Heart left ventricle (tissue), 16 donors: ENCODE results near the gene STARD4. TPM values are rescaled to one million over a fixed set of nuclear protein-coding genes. Genes with fewer than 3 reads are reported as not detected.

Source experiments
- ATAC-seq, 4 donors: fragments of 200-7000 bp; cut with Tn5 transposase; one replicate each; pipeline ENCODE4 v1.9.1; 2020 to 2022; ENCODE audit warnings: moderate library complexity in 4 of 4, mild to moderate bottlenecking in 3 of 4, moderate number of reproducible peaks in 1 of 4
- DNase-seq, 5 donors: peaks; one replicate each; pipeline ENCODE4 v3.0.0-alpha.2; 2020
- H3K27ac ChIP-seq, 12 donors: fragments of 200-600 bp; sonication (generic) in 4 of 12; one replicate each; pipeline versions ENCODE4 v1.5.0 to v1.8.0; 2016 to 2022; ENCODE audit warnings: mild to moderate bottlenecking in 2 of 12
- H3K27me3 ChIP-seq, 9 donors: fragments of 200-600 bp; sonication (generic) in 2 of 9; one replicate each; pipeline versions ENCODE4 v1.5.1 to v1.8.0; 2016 to 2022; ENCODE audit warnings: mild to moderate bottlenecking in 3 of 9
- H3K36me3 ChIP-seq, 9 donors: fragments of 200-600 bp; sonication (generic) in 2 of 9; one replicate each; pipeline versions ENCODE4 v1.5.0 to v1.8.0; 2018 to 2022; ENCODE audit warnings: mild to moderate bottlenecking in 2 of 9
- H3K4me1 ChIP-seq, 12 donors: fragments of 200-600 bp; sonication (generic) in 4 of 12; one replicate each; pipeline versions ENCODE4 v1.5.0 to v1.8.0; 2016 to 2022; ENCODE audit warnings: mild to moderate bottlenecking in 3 of 12
- H3K4me3 ChIP-seq, 12 donors: fragments of 200-600 bp; sonication (generic) in 4 of 12; one replicate each; pipeline versions ENCODE4 v1.5.0 to v1.8.0; 2017 to 2022; ENCODE audit warnings: mild to moderate bottlenecking in 9 of 12, moderate library complexity in 4 of 12
- H3K9me3 ChIP-seq, 12 donors: fragments of 200-600 bp; sonication (generic) in 4 of 12; one replicate each; pipeline versions ENCODE4 v1.5.0 to v1.8.0; 2016 to 2022; ENCODE audit warnings: mild to moderate bottlenecking in 1 of 12
- POLR2A ChIP-seq, 2 donors: fragments of 450-650 bp; IDR thresholded peaks; one replicate each; pipeline ENCODE4 v1.6.1; 2017; ENCODE audit warnings: antibody characterized with exemption in 2 of 2, mild to moderate bottlenecking in 2 of 2, moderate library complexity in 2 of 2
- WGBS, 4 donors: extraction: QIAGEN DNeasy Blood & Tissue Kit in 2 of 4; methylation state at CpG; one replicate each; pipeline versions ENCODE4 v1.1.5 to v1.1.7; 2013 to 2018; 5-methylcytosine and 5-hydroxymethylcytosine counted together
- intact Hi-C, 10 donors: fragments of 100-400 bp; cut with DNase I; formaldehyde crosslinking; loops; one replicate each; pipeline versions ENCODE4 v1.11.1 to v1.14.2; 2022
- polyA plus RNA-seq, 2 donors: library from polyadenylated mRNA; stranded (reverse); fragments of 200-250 nt; gene quantifications; one replicate each; pipeline ENCODE4 v1.2.3, GENCODE V29; 2013
- total RNA-seq, 9 donors: library from RNA; depleted of rRNA in 2 of 9; stranded (reverse); fragments of >200 nt in 2 of 9; fragmentation: NEBNext Ultra II Directional in 3 of 9; extraction: Animal tissue kit (Norgen Biotek cat#: 25700) in 3 of 9; gene quantifications; one replicate each; pipeline versions ENCODE4 v1.1.0 to v1.2.4, GENCODE V29; 2016 to 2023
- TF ChIP-seq, protein P1 (sequence below), 12 donors: fragments of 200-600 bp; sonication (generic) in 4 of 12; IDR thresholded peaks; one replicate each; pipeline versions ENCODE4 v1.5.0 to v1.8.0; 2018 to 2022; ENCODE audit warnings: antibody characterized with exemption in 12 of 12, mild to moderate bottlenecking in 5 of 12
- donor health status: ischemic (EF 13 %, LVEDD 7.1; RV severe dilation, severe dysfunction).
- donor health status: healthy with polysubstance abuse.
- donor health status: DM: no; HTN: yes; CAD: no.
- donor health status: DM: no; HTN: no; CAD: no.
- donor health status: ischemic (EF 25% LVEDD 6.9; RV normal size, moderate dysfunction).
- donor health status: ischemic (EF 25% LVEDD 5.7; RV mildly dilated, moderate dysfunction).
- donor health status: healthy.
- donor health status: DM: yes; HTN: yes; CAD: no.
- donor health status: ischemic (EF 35%, LVEDD 5.7; RV mildly dilated, moderate dysfunction).
- donor health status: nonischemic (EF 11% LVEDD 7.7; RV severe dilation, severe dysfunction).
- donor health status: DM: yes; HTN: yes; CAD: no.
- donor health status: PGD.
- donor health status: ischemic (EF 29% LVEDD 5.4; RV normal size, mild dysfunction).
- donor health status: nonischemic (EF 23%, LVEDD 6.1; RV moderate dilation, normal function).

The STARD4 gene
- total and polyA plus RNA-seq, 11 donors: 3.1 to 18.2 (median 9.4) TPM

DNA sequence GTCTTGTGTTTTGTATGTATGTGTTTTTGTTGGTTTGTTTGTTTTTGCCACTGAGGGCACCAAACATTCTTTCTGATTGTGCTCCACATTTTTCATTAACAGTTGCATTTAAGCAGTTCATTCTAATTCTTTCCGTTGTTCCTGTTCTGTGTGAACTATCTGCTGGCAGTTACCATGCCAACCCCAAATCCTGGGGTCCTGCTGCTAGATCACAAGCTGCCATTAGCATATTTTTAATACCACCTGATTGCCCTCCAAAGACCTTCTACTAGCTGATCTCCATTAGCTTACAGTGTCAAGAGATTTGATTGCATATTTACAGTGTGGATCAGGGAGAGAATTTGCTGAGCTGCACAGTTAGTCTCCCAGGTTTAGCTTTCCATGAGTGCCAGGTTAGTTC lies 40.6 kb upstream of the STARD4 start:
- Histone ChIP-seq H3K9me3 (no peaks in the 10 kb centered on the region), H3K27ac (peak overlapping the region in 2 of 12 donors; percentile 71 to 78), H3K4me1 (peaks cover 0 to 34% (median 14%) of the 10 kb centered on the region in 12 donors), H3K4me3 (no peak overlapping the region), H3K27me3 (no peaks in the 10 kb centered on the region), H3K36me3 (no peaks in the 10 kb centered on the region)
- DNase-seq (no peak), ATAC-seq (no peak)
- TF ChIP-seq POLR2A (IDR thresholded peaks at IDR 0.05): no peak
- TF ChIP-seq, protein P1, sequence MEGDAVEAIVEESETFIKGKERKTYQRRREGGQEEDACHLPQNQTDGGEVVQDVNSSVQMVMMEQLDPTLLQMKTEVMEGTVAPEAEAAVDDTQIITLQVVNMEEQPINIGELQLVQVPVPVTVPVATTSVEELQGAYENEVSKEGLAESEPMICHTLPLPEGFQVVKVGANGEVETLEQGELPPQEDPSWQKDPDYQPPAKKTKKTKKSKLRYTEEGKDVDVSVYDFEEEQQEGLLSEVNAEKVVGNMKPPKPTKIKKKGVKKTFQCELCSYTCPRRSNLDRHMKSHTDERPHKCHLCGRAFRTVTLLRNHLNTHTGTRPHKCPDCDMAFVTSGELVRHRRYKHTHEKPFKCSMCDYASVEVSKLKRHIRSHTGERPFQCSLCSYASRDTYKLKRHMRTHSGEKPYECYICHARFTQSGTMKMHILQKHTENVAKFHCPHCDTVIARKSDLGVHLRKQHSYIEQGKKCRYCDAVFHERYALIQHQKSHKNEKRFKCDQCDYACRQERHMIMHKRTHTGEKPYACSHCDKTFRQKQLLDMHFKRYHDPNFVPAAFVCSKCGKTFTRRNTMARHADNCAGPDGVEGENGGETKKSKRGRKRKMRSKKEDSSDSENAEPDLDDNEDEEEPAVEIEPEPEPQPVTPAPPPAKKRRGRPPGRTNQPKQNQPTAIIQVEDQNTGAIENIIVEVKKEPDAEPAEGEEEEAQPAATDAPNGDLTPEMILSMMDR (IDR thresholded peaks at IDR 0.05): no peak
- 94 to 100% (median 94%) methylated on average over 1 of the region's 1 CpG for WGBS, 4 donors
- intact Hi-C loops: loop anchor here in 9 of 10 donors (1.0 to 10.0 kb wide), 13 partner anchors 9 to 594 kb away; partner anchors contain the start of gene NREP (in 3 of the 9)

- peaks cover 0 to 30% (median 14%) of the 10 kb centered on the region in 12 donors for H3K4me1 ChIP-seq
- H3K27me3 ChIP-seq: no peaks in the 10 kb centered on the region
- H3K4me3 ChIP-seq: no peak overlapping the region
- intact Hi-C loops: loop anchor here in 9 of 10 donors (2.0 to 10.0 kb wide), 12 partner anchors 122 to 595 kb away; partner anchors contain the start of gene NREP (in 3 of the 9)
- DNase-seq: no peak
- H3K9me3 ChIP-seq: no peaks in the 10 kb centered on the region
- TF ChIP-seq, protein P1 (IDR thresholded peaks at IDR 0.05): no peak
- TF ChIP-seq POLR2A (IDR thresholded peaks at IDR 0.05): no peak
- ATAC-seq: no peak
- 67 to 93% (median 80%) methylated on average over 2 of the region's 2 CpGs for WGBS, 4 donors
- H3K36me3 ChIP-seq: no peaks in the 10 kb centered on the region
- H3K27ac ChIP-seq: peak overlapping the region in 8 of 12 donors; percentile 66 to 83 (median 78)
Observed at GRCh38 chr5:111552492-111552891, 40.2 kb upstream of the STARD4 start.

DNA sequence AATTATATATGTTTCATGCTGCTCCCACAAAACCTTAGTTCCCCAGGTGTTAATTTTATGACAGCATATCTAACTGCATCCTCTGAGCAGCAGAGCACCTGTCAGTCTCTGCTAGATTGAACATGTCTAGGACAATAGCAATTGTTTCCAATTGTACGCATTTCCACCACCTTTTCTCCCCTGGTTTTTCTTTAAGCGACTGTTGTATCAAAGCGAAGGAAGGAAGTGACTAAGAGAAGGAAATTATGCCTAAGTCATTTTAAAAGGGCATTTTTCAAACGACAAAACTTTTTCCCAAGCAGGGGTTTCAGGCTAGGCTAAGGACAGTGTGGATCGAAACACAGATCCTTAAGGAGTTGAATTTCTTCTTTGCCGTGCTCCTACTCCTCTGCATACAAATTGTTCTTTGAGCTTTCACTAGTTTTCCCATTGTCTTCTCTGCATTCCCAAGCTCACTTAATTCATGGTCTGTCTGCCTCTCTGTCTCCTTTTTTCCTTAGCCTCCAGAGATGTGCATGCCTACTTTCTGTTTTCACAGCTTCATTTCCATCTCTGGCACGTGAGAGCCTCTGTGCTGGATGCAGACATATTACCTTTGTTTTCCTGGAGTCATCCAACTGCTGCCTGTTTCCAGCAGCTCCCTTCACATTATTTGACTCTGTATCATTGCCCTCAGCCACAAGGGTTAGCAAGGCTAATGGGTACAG lies 39.4 kb upstream of the STARD4 start:
- WGBS, 4 donors: 51 to 63% (median 54%) methylated on average over 7 of the region's 7 CpGs
- ATAC-seq (peak in 2 of 4 donors; percentile 31 to 80), DNase-seq (no peak)
- Histone ChIP-seq H3K27me3 (no peaks in the 10 kb centered on the region), H3K9me3 (no peaks in the 10 kb centered on the region), H3K4me1 (peaks cover 0 to 29% (median 14%) of the 10 kb centered on the region in 12 donors), H3K27ac (peak overlapping the region; percentile 28 to 83 (median 74)), H3K36me3 (no peaks in the 10 kb centered on the region), H3K4me3 (peak overlapping the region in 2 of 12 donors; percentile 13 to 15)
- TF ChIP-seq, protein P1 (IDR thresholded peaks at IDR 0.05): no peak
- TF ChIP-seq POLR2A (IDR thresholded peaks at IDR 0.05): no peak
- intact Hi-C loops: loop anchor here in 9 of 10 donors (1.0 to 10.0 kb wide), 16 partner anchors 39 to 596 kb away; partner anchors contain the start of genes NREP (in 7 of the 9) and STARD4 (in 1 of the 9)

- DNase-seq: no peak
- ATAC-seq: peak; percentile 35 to 83 (median 52)
Observed at GRCh38 chr5:111551161-111551560, 38.8 kb upstream of the STARD4 start.

More at GRCh38 chr5:111551161-111551560, 38.8 kb upstream of the STARD4 start:
- Histone ChIP-seq H3K27ac (peak overlapping the region; percentile 28 to 83 (median 74)), H3K9me3 (no peaks in the 10 kb centered on the region), H3K27me3 (no peaks in the 10 kb centered on the region), H3K36me3 (no peaks in the 10 kb centered on the region), H3K4me1 (peaks cover 0 to 29% (median 14%) of the 10 kb centered on the region in 12 donors), H3K4me3 (peak overlapping the region in 1 of 12 donors; percentile 15)
- 65 to 78% (median 68%) methylated on average over 1 of the region's 1 CpG for WGBS, 4 donors
- TF ChIP-seq, protein P1 (IDR thresholded peaks at IDR 0.05): no peak
- TF ChIP-seq POLR2A (IDR thresholded peaks at IDR 0.05): no peak
- intact Hi-C loops: loop anchor here in 9 of 10 donors (1.0 to 10.0 kb wide), 16 partner anchors 38 to 596 kb away; partner anchors contain the start of genes NREP (in 7 of the 9) and STARD4 (in 1 of the 9)
